ENCODE results near the gene PLCB1.

The PLCB1 gene

GRCh38 chr20:8667306-8667705 lies 535.2 kb downstream of the PLCB1 start:
- DNase-seq = no peak

- DNase-seq = no peak
Measured at GRCh38 chr20:8670207-8670892, 538.3 kb downstream of the PLCB1 start.

- DNase-seq = no peak
Measured at GRCh38 chr20:8670893-8671215, 538.8 kb downstream of the PLCB1 start.

GRCh38 chr20:8671370-8671961 lies 539.4 kb downstream of the PLCB1 start:
- DNase-seq = no peak

GRCh38 chr20:8673116-8673515 lies 541.0 kb downstream of the PLCB1 start:
- DNase-seq = no peak

- DNase-seq = no peak
Measured at GRCh38 chr20:8675896-8676295, 543.8 kb downstream of the PLCB1 start.

- DNase-seq = no peak
Measured at GRCh38 chr20:8678098-8678776, 546.2 kb downstream of the PLCB1 start.

GRCh38 chr20:8689337-8689736 lies 557.3 kb downstream of the PLCB1 start:
- DNase-seq = no peak

- no peak for DNase-seq
Measured at GRCh38 chr20:8690074-8690473, 558.0 kb downstream of the PLCB1 start.

- no peak for DNase-seq
Measured at GRCh38 chr20:8693709-8694108, 561.6 kb downstream of the PLCB1 start.

GRCh38 chr20:8700756-8701155 lies 568.7 kb downstream of the PLCB1 start:
- DNase-seq = no peak

GRCh38 chr20:8706961-8707700 lies 575.1 kb downstream of the PLCB1 start:
- DNase-seq = no peak

- DNase-seq = peak; percentile 44
Measured at GRCh38 chr20:8709627-8710026, 577.6 kb downstream of the PLCB1 start.

GRCh38 chr20:8711501-8711900 lies 579.4 kb downstream of the PLCB1 start:
- no peak for DNase-seq

GRCh38 chr20:8714206-8714605 lies 582.1 kb downstream of the PLCB1 start:
- no peak for DNase-seq

- no peak for DNase-seq
Measured at GRCh38 chr20:8718279-8718678, 586.2 kb downstream of the PLCB1 start.

- no peak for DNase-seq
Measured at GRCh38 chr20:8720089-8720488, 588.0 kb downstream of the PLCB1 start.

GRCh38 chr20:8721098-8721497 lies 589.0 kb downstream of the PLCB1 start:
- DNase-seq = peak; percentile 48

GRCh38 chr20:8722277-8722928 lies 590.3 kb downstream of the PLCB1 start:
- peak; percentile 53 for DNase-seq

GRCh38 chr20:8723296-8723695 lies 591.2 kb downstream of the PLCB1 start:
- no peak for DNase-seq

GRCh38 chr20:8724884-8725283 lies 592.8 kb downstream of the PLCB1 start:
- DNase-seq = no peak

GRCh38 chr20:8726460-8726859 lies 594.4 kb downstream of the PLCB1 start:
- DNase-seq = no peak

- no peak for DNase-seq
Measured at GRCh38 chr20:8735014-8735413, 602.9 kb downstream of the PLCB1 start.

Measured in MV-4-11 (cell line).